Kasumi-1 (cell line): ENCODE measurements around the gene CHRDL2.

Source experiments
- DNase-seq, 2 experiments: peaks; one replicate each; lab custom pipeline; 2025; lab: John Stamatoyannopoulos, UW

The CHRDL2 gene

GRCh38 chr11:74685338-74685737 is 45.9 kb downstream of the CHRDL2 start:
- DNase-seq = no peak

DNA sequence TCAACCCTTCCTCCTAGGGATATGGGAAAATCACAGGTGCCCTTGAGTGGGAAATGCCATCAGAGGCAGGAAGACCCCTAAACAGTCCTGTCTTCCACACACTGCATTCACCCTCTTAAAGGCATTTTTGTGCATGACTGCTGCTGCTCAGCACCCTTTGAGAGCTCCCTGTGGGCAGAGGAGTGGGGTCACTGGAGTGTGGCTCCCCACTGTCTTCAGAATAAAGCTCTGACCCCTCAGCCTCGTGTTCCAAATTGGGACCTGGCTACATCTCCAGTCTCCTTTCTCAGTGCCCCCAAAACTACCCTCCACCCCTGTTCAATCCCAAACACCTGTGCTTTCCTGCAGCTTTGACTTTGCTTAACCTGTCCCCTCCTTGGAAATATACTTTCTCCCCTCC is 46.6 kb downstream of the CHRDL2 start:
- no peak for DNase-seq

- DNase-seq = no peak
Measured at GRCh38 chr11:74683941-74684481, 47.2 kb downstream of the CHRDL2 start.

GRCh38 chr11:74683279-74683871 is 47.9 kb downstream of the CHRDL2 start:
- DNase-seq = no peak

DNA sequence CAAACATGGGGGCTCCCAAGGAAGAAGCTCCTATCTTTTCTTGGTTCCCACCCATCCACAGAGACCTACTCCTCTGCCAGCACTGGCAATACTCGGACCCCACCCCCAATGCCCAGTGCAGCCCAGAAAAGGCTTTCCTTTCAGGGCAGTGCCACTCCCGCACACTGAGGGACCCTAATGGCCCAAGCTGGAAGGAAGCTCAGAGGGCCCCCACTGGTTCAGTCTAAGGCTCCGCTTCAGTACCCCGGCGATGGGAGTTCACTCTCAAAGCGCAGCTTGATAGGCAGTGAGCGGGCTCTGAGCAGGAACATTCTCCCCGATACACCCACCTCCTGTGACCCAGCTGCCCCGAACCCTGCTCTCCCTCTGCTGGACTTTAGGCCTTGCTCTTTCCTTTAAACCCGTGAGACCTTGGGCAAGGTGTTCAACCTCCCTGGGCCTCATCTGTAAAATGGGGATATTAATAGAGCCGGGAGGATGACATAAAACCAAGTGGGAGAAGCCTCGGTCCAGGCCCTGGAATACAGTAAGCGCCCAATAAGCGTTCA is 48.4 kb downstream of the CHRDL2 start:
- no peak for DNase-seq

DNA sequence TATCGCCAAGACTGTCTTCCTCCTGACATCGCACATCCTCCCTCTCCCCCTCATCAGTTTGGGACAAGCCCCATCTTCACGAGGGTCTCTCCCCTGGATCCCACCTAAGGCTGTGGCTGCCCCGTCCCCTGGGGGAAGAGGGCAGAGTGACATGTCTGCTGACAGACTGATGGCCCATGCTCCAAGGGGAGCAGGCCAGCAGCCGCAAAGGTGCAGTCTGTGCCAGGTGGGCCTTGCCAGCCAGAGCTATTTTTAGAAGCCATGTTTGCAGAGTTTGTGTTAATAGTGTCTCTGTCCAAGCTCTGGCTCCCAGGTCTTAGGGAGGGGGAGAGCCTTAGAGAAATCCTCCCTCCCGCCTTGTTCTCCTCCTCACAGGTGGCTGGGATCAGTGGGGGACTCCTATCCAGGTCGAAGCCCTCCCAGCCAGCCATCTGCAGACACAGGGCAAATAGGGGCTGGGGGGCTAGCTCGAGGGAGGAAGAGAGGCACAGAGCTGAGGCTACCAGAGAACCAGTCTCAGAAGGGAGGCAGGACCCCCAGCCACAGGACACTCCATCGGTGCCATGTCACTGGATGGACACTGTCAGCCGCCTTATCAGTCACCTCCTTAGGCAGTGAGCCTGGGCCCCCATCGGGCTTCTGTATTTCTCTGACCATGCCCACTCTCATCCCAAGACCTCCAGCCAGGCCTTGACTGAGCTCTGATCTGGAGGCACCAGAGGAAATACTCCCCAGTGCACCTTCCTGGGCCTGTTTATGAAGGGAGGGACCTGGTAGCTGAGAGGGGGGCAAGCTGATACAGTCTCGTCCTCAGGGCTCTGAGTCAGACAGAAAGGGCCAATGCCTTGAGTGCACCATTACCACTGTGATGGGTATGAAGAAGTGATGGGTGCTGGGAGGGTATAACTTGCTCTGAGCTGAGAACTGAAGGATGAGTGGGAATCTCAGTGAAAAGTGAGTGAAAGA is 49.3 kb downstream of the CHRDL2 start:
- DNase-seq = no peak

GRCh38 chr11:74680703-74681531 is 50.3 kb downstream of the CHRDL2 start:
- no peak for DNase-seq

DNA sequence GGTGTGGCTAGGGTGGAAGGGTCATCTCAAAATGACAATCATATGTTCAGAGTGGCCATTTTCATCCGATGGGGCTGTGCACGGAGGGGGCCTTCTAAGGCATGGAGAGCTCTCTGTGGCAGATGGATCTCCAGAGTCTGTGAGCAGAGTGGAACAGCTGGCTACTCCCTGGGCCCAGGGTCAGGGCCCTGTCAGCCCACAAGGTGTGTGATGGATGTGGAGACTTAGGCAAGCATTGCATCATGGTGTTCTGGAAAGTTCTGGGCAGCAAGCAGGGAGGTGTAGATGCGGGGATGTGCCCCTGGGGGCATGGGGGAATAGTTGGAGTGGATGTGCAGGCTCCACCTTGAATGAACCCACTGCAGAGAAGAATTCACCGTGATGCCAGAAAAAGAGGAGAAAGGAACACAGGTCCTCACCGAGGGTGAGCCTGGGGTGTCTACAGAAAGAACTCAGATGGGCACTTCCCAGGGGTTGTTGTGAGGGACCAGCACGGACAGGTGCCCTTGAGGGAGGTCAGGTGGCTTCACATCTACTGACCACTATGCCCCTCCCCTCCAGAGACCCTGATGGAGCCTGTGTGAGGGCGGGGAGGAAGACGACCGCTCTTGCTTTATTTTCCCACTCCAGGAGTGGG is 51.1 kb downstream of the CHRDL2 start:
- no peak for DNase-seq

DNA sequence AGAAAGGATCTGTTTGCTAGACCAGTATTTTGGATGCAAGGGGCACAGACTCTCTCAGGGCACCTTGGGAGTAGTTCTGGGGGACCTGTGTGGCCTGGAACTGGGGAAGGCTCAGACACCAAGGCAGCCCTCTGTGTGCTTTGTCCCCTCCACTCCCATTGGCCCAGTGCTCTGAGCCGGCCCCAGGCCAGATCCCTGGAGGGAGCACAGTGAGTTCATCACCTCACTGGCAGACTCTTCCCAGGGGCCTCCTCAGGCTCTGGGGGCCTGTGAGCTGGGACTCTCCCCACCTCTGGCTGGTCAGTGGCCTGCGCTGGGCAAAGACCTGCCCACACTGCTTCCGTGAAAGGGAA is 51.7 kb downstream of the CHRDL2 start:
- DNase-seq = no peak

- DNase-seq = no peak
Measured at GRCh38 chr11:74678591-74679512, 52.4 kb downstream of the CHRDL2 start.

DNA sequence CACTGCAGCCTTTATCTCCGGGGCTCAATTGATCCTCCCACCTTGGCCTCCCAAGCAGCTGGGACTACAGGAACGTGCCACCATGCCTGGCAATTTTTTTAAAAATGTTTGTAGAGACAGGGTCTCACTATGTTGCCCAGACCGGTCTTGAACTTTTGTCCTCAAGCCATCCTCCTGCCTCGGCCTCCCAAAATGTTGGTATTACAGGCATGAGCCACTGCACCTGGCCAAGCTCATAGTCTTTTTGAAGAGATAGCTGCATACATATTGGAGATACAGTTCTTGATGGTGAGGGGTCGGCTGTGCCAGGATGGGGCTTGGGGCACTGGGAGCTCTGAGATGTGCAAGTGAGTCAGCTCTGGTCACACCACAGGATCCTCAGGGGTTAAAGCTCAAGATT is 53.2 kb downstream of the CHRDL2 start:
- DNase-seq = no peak

DNA sequence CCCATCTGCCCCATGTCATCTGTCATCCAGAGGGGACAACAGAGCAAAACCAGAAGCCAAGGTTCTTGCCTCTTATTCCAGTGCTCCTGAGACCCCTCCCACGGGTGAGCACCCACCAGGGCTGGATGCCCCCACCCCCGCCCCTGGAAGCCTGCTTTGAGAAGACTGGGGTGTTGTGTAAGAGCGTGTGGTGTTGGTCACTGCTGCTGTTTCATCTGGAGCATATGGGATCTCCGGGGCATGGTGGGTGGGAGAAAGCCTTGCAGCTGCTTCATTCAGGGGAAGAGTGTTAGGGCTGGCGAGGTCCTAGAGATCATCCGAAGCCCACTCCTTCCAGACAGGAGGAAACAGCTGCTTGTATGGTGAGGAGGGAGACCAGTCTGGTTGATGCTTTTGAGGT is 54.1 kb downstream of the CHRDL2 start:
- no peak for DNase-seq

DNA sequence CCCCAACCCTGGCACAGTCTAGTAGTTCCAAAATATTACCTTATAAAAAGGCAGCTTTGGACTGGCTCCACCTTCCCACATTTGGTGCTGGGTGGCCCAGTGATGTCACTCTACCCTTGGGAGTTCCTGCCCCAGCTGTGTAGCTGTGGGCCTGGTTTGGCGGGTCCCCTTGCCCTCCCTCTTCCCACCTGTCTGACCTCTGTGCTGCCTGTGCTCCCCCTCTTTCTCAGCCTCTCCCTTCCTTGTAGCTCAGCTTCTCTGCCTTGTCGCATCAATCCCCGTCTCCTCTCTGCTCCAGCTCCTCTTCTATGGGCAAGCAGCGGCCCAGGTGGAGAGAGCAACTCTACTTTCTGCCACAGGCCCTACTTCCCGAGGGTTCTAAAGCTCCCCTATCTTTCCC is 54.6 kb downstream of the CHRDL2 start:
- no peak for DNase-seq

DNA sequence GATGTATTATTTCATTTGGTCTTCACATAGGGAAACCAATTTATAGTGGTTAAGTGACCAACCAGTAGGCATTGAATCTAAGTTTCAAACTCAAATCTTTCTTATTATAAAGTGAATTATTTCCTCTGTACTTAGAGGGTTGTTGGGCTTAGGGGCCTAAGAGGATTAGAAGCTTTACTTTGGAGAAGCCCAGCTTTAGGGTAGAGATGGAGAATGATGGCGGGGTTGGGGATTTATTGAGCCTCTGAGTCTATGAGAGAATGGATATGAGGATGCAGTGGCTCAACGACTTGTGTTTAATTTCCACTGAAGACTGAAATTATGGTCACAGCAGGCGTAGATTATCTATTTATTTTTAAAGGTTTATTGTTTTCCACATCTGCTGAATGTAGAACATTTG is 55.5 kb downstream of the CHRDL2 start:
- no peak for DNase-seq

DNA sequence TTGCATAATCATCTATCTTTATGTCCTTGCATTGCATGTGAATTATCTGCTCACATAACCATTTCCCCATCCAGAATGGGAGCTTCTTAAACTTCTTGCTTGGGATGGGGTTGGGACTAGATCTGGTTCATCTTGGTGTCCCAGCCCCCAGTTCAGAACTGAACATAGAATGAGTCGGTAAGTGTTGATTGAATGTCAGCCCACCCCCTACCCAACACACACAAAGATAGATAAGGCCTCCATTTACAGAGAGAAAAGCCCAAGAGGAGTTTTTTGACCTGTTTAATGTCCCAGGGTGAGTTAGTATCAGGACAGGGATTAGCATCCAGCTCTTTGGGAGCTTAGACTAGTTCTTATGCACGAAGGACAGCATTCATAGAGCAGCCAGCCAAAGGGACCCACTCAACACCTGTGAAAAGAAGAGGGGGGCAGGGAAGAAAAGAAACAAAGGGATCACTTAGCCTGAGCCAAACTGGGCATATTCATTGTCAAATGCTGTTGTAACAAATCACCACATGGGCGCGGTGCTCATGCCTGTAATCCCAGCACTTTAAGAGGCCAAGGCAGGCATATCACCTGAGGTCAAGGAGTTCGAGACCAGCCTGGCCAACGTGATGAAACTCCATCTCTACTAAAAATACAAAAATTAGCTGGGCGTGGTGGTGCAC is 57.4 kb downstream of the CHRDL2 start:
- DNase-seq = no peak

DNA sequence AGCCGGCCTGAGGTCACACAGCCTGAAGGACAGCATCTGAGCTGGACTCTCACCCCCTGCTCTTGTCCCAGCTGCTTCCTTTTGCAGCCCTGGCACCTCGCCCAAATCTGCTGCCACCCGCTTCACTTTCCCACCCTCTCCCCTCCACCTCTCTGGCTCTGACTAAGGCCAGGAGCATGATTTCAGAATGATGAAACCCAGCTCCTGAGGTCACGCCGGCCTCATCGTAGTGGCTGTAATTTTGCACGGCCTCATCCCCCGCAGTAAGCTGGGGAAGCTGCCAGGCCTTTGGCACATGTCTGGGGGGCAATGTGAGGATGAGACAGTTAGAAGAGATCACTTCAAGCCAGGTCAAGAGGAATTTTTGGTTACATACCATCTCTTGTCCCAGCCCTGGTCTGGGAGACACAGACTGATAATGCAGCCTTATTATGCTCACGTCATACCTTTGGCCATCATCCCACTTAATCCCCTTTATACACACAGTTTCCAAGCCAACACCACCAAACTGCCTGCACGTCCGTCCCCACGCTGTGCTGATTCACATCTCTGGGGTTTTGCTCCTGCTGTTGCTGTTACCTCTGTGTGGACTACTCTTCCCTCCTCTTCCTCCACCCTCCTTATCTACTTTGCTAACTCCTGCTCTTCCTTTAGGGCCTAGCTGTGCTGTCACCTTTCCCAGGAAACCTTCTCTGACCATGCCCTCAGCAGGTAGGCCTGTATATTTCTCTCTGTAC is 58.1 kb downstream of the CHRDL2 start:
- DNase-seq = no peak

DNA sequence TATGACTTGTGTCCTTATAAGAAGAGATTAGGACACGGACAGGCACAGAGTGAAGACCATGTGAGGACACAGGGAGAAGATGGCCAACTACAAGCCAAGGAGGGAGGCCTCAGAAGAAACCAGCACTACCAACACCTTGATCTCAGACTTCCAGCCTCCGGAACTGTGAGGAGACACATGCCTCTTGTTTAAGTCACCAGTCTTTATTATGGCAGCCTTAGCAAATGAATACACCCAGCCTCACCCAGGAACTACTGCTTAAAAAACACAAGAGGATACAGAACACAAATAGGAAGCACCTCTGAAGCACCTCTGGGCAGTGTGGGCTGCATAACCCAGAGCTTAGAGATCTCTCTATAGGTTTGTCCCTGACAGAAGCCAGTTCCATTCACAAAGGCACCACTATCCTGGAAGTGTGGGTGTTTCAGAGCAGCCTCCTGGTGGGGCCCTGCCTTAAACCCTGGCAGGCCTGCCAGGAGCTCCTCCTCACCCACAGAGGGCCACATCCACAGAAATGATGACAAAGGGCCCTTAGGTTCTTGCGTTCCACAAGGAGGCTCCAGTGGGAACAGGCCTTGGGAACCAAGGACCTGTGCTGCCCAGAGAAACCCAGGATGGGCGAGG is 58.8 kb downstream of the CHRDL2 start:
- DNase-seq = no peak

GRCh38 chr11:74671520-74672196 is 59.6 kb downstream of the CHRDL2 start:
- DNase-seq = no peak
